HG03139 (cell line): ENCODE results near the gene OPCML.

Source experiments
- ATAC-seq: cut with Tn5 transposase; IDR thresholded peaks from one replicate; pipeline ENCODE4 v1.9.1; 2021; ENCODE audit not compliant: unreplicated experiment

The OPCML gene

DNA sequence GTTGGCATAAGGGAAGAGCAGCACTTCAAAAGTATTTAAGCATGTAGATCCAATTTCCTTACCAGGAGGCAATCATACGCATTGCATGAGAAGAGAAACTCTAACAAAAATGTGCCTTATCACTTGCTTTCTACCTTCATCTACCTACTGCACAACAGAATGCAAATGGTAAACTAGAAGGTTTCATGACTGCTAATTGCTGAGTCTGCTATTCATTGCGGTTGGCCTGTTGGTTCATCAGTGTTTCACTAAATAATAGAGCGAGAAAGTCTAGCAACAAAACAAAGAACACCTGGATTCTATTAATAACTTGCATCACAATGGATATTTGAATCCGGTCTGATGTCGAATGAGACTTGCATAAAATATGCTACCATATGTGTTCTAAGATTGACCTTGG, 229.0 kb downstream of the OPCML start:
- ATAC-seq, result no peak

DNA sequence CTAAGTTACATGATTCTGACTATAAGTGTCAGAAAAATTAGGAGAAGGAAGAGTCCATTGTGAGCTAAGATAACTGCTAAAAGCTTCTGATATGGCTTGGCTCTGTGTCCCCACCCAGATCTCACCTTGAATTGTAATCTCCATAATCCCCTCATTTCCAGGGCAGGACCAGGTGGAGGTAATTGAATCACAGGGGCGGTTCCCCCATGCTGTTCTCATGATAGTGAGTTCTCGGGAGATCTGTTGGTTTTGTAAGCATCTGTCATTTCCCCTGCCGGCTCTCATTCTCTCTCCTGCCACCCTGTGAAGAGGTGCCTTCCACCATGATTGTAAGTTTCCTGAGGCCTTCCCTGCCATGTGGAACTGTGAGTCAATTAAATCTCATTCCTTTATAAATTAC, 230.2 kb downstream of the OPCML start:
- no peak for ATAC-seq

DNA sequence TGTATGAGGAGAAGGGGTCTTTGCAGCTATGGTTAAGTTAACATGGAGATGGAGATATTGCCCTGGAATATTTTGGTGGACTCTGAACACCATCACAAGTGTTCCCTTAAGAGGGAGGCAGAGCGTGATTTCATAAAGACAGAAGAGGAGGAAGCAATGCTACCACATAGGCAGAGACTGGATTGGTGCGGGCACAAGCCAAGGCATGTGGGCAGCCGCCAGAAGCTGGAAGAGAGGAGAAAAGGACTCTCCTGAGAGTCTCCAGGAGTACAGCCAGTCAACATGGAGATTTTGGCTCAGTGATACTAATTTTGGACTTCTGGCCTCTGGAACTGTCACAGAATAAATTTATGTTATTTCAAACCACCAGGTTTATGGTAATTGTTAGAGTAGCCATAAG, 231.6 kb downstream of the OPCML start:
- ATAC-seq, result no peak

DNA sequence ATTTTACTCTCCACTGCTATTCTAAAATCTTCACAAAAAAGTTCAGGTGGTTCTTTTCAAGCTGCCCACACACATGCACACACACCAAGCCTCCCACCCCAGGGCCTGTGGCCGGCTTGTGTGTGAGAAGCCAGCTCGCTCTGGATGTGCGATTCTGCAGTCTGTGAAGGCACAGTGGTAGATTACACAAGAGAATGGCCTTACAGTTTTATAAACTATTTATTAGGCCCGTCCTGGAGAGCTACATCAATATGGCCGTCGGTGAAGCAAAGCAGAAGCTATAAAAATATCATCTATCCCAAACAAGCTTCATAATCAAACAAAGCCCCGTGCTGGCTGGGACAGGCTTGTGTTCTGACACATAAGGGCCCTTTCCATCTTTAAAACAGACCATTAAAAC, 240.5 kb downstream of the OPCML start:
- ATAC-seq, result no peak

DNA sequence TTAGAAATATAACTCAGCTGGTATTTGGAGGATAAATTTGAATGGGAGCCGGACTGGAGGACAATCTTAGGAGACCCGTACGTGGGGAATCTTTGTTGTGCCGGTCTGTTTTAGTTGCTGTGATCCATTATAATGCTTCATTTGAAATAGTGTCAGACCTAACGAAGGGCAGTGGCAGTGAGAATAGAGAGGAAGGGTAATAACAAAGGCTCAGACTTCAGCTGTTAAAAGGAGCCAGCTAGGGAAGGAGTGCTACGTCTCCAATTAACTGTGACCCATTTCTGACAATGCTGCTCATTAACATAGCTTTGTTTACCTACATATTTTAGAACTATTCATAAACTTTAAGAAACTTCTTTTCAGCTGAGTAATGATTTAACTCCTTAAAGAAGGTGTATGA, 246.9 kb downstream of the OPCML start:
- ATAC-seq, result no peak

DNA sequence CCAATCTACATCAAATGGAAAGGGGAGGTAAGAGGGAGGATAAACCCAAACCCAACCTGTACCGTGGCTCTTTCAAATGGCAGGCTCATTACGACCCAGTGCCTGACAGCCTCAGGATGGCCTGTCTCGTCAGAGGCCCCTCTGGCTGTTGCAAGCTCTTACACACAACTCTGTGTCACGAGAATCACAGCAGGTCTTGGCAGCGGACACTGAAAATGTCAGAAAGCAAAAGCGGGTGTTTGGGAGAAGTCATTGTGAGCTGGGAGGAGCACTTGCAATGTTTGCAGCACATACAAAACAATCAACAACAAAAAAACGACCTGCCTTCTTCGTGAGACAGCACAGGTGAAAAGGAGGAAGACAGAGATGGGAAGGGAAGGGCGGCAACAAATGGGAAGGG, 248.1 kb downstream of the OPCML start:
- no peak for ATAC-seq

DNA sequence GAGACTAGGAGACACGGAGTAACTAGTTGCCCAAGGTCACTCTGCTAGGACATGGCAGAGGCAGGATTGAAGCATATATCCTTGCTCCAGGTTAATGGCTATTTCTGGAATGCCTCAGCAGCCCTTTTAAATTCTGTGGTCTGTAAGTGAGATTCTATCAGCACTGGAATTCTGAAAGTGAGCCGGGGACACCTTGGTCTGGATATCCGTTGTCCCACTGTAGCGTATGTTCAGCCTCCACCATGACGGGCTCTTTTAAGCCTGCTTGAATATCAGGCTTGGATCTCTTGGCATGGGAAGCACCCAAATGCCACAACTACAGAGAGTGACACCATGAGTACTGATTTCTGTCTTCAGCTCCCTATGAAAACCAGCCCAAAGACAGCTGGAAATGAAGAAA, 254.4 kb downstream of the OPCML start:
- ATAC-seq, result no peak

DNA sequence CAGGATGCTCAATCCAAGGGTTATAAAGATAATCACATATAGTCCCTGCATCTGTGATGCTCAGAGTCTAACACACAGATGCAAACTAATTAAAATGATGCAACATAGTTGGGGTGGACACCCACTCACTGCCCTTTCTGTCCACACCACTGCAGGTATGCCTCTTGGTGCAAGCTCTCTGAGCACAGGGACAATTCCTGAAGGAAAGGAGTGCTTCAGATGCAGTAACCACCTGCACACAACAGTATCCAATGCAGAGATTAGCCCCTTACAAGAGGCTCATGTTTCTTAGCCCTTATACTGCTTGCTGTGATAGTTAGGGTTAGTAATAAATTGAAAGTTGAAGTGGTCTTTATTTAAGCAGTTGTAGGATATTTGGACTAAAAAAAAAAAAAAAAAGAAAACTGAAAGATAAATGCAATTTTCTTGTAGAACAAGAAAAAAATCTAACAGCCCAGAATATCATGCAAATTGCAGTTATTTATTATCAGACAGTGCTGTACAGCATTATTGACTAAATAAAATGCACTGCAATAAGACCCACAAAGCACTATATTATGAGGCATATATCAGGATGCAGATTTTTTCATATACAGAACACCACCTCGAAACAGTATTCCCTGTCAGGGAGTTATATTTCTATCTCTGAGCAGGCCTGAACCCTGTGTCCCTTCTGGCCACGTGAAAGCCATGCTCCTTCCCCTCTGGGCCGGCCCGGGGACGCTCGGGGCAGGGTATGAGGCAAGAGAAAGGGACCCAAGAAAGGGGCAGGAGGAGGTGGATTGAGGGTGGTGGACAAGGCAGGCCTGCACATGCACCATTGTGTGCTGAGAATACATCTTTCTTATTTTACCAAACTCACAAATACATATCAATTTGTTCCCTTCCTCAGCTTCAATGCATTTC, 260.2 kb downstream of the OPCML start:
- ATAC-seq, result no peak

DNA sequence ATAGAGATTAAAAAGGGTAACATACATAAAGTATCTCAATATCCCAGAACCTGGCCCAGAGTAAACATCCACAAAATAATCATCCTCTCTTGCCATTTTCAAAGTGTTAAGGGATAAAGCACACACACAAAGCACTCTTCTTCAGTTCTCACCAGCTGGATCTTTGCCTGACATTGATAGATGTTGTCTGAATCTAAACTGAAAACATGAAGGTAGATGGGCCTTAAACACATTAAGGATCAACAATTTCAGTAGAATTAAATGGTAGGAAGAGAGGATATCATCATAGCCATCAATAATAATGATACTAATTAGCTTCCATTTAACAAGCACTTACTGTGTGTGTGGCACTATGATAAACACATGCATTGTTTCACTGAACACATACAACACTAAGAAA, 261.1 kb downstream of the OPCML start:
- ATAC-seq, result no peak

DNA sequence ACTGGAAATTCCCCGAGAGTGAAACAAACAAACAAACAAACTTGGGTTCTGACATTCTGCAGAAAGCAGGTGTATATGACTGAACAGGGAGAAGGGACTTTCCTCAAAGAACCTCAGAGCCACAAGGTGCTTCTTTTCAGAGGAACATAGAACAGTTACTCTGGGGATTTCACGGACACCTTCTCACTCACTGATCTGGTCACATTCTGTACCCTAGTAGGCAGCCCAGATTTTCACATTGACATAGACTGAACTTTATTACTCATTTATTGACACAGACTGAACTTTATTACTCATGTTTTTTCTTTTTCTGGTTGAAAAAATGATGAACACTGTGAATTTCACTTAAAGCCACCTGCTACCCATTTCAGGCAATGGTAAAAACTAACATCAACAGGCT, 263.0 kb downstream of the OPCML start:
- ATAC-seq, result peak; percentile 79

DNA sequence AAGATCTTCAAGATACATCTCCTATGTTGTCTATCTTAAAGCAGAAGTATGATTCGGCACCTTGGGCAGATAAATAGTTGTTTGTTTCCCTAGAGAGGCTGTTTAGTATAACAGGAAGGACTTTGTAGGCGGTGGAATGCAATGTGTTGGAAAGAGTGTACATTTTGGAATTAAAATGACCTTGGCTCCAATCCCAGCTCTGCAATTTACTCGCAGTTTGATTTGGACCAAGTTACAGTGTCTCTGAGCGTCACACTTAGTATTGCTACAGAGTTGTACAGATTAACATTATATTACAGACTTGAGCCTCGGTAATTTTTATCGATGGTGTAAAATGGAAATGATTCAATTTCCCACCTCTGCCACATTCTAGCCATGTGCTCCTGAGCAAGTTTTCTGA, 265.3 kb downstream of the OPCML start:
- ATAC-seq, result no peak

DNA sequence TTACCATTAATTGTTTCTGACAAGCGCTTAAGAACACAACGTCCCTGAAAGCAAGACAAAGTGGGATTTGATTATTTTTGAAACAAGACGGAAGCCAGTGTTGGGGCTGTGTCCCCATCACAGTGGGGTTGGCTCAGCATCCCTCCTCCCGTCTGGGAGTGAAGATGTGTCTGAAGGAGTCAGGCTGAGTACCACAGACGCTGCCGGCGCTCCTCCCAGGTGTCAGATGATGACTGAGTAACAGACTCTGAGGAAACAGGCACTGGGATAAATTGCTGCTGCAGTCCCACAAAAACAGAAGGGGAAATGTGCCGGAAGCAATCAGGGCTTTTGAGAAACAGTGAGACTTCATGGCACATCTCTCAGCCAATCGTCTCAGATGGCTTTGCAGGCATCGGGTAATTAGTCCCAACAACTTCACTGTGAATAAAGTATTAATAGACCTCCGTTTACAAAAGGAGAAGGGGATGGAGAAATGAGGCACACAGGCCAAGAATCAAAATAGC, 266.7 kb downstream of the OPCML start:
- ATAC-seq, result no peak

DNA sequence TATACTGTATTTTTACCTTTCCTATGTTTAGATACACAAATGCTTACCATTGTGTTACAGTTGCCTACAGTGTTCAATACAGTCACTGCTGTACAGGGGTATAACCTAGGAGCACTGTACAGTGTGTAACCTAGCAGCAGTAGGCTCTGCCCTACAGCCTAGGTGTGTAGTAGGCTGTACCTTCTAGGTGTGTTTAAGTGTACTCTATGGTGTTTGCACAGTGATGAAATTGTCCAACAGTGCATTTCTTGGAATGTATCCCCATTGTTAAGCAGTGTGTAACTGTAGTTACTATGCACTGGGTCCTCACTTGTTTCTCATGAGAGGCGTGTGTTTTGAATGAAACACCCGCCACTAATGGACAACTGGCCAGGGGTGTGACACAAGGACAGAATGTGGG, 269.0 kb downstream of the OPCML start:
- ATAC-seq, result no peak

DNA sequence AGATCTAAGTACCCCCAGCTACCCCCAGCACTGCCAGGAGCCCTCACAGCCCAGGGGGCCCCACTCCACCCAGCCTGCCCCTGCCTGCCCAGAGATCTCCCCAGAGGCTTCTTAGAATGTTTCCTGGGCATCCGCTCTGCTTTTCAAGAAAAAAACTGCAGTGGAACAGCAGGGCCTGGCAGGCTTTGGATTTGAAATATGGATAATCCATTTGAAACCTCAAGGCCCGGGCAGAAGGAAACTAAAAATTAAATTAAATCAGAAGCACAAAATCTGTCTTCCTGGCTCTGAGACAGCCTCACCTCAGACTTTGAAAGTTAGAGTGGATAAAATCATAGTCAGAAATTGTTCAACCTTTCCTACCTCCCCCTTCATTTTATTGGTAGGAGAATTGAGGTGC, 273.6 kb downstream of the OPCML start:
- ATAC-seq, result no peak

DNA sequence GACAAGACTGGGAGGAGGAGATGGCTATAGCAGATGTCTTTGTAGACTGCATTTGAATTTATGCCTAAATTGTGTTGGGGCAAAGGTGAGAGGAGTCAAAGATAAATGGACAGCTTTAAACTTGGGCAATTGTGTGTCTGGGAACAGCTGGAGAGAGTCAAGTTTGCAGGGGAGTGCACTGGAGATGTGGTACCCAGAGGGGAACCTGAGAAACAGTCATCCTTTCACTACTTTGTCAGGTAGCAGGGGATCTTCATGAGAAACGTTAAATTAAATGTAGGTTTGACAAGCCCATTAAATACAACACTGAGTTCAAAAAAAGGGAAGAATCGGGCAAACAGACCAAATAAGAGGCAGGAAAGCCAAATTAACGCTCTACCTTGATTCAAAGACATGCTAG, 277.7 kb downstream of the OPCML start:
- no peak for ATAC-seq

DNA sequence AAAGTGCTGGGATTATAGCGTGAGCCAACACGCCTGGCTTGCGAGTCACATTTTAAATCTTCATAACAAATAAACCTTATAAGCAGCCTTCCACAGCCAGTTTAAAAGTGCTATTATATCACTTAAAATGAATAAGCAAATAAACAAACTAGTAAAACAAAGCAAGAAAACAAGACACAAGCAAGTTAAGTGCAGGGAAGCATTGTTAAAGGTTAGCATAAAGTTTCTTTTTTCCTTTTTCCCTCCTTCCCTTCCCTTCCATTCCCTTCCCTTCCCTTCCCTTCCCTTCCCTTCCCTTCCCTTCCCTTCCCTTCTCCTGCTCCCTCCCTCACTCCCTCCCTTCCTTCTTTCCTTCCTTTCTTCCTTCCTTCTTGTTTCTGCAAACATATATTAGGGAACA, 278.7 kb downstream of the OPCML start:
- no peak for ATAC-seq

DNA sequence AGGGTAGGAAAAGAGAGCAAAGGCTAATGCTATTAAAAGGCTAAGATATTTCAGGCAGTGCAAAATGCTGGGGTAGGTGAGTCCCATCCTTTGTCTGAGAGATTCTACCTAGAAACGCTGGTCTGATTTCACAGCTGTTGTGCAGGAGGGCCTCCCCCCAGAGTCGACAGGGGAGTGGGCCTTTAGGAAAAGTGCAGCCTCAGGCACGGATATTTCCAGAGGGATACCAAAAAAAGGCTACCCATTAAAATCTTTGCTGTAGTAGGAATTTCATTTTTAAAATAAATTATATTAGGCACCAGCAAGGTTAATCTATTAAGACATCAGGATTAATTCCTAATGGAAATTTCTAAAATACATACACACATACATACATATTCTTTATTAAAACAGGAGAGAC, 280.5 kb downstream of the OPCML start:
- no peak for ATAC-seq

DNA sequence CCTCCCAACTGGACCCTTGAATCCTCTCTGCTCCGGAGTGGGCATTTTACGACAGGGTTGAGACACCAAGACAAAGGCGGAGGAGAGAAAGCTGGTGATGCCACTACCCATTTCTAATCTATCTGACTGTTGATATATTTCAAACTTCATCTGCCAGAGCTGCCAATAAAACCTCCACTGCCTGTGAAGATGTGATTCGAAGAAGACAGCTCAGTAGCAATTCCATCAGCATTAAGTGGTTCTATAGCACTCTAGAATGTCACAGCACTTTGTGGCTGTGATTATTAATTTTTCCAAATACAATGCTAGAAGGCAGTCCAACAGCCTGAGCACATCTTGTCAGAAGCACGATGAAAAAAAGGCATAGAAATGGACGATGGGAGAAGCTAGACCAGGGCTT, 282.8 kb downstream of the OPCML start:
- no peak for ATAC-seq

DNA sequence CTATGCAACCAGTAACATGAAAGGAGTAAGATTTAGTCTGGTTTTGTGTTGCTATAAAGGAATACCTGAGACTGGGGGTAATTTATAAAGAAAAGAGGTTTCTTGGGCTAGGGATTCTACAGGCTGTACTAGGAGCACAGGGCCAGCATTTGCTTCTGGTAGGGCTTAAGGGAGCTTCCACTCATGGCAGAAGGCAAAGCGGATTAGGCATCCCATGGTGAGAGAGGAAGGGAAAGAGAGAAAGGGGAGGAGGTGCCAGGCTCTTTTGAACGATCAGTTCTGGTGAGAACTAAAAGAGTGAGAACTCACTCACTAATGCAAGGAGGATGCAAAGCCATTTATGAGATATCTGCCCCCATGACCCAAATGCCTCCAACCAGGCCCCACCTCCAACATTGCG, 283.2 kb downstream of the OPCML start:
- no peak for ATAC-seq

DNA sequence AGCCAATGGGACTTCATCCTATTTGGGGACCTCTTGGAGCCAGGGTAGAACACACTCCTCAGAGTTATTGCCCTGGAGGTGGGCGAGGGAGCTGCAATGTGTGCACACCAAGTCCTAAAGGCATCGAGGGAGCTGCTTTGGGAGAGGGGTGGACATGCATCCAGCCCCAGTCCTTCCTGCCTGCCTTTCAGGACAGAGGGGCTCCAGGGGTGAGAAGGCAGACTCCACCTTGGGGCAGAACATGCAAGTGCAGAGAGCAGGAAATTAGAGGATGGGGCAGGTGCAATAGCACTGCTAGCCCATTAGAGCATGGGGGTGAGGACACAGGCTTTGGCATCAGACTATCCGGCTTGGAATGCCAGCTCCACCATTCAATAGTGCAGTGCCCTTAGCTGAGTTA, 288.5 kb downstream of the OPCML start:
- no peak for ATAC-seq

DNA sequence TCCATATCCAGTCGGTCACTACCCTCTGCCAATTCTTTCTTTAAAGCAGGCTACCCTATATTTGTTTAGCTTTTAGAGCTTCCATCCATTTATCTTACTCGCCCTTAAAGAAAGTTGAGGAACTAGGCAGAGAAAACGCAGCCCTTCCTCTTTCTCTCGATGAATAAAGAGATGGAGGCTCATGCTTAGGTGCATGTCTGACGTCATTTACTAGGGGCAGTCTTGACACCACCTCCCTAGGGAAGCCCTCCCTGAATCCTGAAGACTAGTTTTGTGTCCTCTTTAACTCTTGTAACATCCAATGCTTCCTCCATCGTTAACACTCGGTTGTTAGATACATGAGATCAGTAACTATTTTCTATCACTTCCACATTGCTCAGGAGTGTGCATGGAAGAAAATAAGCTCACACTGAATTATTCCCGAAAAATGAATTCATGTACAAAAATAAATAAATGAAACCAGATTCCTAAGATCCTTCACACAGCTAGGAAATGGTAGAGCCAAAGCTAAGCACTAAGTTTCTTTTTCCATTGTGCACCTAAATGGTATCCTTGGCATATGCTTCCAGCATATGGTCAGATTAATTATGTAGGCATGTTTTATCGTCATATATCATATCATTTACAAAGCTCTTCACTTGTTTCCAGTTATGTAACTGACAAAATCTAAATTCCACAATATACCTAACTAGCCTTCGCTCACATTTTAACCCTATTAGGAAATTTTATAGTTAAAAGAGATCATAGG, 291.2 kb downstream of the OPCML start:
- no peak for ATAC-seq

DNA sequence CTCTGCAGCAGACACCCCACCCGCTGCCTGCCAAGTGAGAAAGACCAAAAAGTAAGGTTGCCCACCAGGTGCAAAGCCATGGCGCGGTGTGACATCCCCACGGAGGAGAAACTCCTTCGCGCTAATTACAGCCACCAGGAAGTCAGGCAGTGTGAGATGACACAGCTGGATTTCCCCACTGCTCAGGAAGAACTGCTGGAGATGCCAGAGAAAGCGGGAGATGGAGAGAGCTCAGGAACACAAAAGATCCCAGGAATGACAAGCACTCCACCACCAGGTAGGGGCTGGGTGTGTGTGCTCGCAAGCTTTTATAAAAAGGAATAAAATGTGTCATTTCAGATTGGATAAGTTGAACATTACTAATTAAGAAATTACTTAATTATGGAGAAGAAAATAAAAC, 292.7 kb downstream of the OPCML start:
- ATAC-seq, result no peak
